HG03558 (cell line): ENCODE measurements around the gene NLGN2.

Source experiments
- ATAC-seq: cut with Tn5 transposase; IDR thresholded peaks from one replicate; pipeline ENCODE4 v1.9.1; 2021; ENCODE audit warnings: moderate number of reproducible peaks; ENCODE audit not compliant: unreplicated experiment; ENCODE audit errors: extremely low read depth

NLGN2 gene

DNA sequence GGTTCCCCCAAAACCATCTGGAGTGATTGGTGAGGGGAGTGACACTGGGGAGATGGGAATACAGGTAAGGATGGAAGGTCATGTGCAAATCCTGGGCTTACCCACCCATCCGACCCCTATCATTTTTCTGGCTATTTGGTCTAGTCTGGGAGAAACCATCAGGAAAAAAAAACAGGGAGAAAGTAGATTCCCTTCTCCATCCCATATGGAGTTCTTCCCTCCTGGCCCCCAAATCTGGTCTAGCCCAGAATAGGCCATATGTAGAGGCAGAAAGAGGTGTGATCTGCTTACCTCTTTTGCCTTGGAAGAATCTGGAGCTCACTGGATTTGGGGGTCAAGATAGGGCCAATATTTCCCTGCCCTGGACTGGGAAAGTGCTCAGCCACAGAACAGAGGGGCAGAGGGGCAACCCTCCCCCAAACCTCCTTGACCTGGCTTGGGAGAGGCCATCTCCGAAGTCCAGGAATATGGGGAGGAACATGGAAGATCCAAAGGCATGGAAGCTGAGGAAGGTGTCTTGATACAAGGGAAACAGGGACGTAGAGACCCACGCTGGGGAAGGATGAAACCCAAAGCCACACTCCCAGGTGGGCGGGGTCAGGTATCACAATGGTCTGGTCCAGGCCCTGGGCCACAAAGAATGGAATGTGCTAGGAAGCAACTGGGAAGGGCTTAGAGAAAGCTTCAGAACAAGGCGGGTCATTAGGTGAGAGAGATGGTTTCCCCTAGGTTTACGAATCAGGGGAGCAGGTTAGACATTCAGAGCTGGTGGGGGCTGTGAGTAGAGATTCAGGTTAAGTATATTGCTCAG is 53.4 kb downstream of the NLGN2 start:
- ATAC-seq, result no peak

DNA sequence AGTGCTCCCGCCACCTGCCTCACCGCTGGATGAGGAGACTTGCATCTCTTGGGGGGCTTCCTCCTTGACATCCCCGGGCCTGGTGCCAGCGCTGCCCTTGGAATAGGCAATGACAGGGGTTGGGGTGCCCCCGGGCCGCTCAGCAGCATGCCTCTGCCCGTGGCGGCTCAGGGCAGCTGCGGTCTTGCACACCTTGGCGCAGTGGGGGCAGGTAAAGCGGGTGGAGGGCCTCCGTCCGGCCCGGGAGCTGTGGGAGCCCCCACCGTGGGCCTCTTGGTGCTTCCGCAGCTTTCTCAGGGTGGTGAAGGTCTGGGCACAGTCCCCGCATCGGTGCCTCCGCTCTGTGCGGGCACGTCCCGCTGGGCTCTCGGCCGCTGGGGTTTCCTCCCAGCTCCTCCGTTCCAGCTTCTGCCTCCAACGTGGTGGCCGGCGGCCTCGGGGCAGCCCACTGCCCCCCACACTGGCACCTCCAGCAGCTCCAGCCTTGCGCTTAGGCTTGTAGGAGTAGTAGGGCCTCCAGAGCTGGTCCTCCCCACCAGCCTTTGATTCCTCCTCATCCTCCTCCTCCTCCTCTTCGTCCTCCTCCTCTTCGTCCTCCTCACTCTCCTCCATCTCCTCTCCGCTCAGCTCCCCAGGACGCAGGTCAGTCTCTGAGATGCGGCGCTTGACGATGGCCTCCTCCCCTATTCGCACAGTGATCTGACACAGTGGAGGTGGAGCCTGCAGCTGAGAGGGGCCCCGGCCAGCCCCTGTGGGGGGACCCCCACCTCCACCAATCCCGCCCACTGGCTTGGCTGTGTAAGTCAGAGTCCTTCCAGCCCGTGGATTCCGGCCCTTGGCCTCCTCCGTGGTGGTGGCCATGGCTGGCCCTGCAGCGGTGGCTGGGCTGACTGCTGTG is 55.1 kb downstream of the NLGN2 start:
- ATAC-seq, result no peak

DNA sequence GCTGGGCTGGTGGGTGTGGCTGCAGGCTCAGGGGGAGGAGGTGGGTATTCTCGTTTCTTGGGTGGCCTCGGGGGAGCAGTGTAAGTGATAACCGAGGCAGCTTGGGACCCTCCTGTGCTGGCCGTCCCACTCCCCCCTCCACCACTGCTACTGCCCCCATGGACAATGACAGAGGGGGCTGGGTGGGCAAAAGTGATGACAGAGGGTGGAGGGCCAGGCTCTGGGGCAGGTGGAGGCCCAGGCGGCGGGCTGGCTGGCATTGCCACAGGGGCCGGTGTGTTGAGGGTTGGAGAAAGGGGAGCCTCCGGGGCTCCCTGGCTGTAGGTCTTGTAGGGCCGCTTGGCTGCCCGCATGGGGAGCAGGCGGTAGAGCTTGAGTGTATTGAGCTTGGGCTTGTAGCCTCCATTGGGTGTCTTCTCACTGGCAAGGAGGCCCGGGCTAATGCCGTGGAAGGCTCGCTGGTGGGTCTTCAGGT is 55.8 kb downstream of the NLGN2 start:
- no peak for ATAC-seq

DNA sequence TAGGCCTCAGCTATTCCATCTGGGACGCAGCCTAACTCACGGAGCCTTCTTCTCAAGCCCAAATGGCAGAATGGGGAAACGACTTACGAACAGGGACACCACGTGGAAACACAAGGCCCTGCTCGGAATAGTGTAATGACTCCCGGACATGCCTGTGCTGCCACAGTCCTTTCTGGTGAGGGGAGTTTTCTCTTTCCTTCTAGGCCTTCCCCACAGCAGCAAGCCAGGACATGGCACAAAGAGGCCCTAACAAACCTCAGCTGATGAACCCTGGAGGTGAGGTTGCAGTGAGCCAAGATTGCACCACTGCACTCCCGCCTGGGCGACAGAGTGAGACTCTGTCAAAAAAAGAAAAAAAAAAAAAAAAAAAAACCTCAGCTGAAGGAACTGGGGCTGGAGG is 56.4 kb downstream of the NLGN2 start:
- no peak for ATAC-seq

DNA sequence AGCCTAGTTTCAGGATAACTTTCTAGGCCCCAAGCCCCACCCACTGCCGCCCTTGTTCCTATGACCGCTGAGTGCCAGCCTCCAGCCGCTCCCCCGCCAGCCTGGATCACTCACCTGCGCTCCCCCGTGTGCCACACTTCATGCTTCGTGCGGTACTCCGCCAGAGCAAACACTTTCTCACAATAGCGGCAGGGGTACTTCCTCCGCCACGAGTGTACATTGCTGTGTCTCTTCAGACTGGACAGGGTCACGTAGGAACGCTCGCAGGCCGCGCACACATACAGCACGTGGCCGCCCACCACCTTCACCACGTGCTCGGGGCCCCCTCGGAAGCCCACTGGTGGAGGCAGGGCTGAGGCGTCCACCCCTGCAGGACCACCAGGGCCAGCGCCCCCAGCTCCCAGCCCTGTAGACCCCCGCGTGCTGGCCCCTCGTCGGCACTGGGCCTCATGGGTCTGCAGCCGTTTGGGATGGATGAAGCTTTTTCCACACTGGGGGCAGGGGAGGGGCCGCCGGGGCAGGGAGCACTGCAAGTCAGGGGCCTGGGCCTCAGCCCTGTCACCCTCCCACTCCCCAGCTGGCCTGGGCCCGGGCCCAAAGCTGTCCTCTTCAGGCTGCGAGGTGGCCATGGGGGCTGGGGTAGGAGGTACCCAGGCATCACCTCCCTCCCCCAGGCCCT is 58.1 kb downstream of the NLGN2 start:
- ATAC-seq, result no peak

DNA sequence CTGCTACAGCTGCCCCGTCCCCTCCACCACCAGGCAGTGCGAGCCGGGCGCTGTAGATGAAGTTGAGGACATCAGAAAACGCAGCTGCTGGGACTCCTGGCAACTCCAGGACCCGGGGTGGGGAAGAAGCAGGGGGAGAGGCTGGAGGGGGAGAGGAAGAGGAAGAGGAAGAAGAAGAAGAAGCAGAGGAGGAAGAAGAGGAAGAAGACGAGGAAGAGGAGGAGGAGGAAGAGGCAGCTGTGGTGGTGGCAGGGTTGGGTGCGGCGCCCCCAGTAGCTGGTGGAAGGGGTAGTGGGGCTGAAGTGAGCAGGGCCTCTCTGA is 58.6 kb downstream of the NLGN2 start:
- no peak for ATAC-seq

DNA sequence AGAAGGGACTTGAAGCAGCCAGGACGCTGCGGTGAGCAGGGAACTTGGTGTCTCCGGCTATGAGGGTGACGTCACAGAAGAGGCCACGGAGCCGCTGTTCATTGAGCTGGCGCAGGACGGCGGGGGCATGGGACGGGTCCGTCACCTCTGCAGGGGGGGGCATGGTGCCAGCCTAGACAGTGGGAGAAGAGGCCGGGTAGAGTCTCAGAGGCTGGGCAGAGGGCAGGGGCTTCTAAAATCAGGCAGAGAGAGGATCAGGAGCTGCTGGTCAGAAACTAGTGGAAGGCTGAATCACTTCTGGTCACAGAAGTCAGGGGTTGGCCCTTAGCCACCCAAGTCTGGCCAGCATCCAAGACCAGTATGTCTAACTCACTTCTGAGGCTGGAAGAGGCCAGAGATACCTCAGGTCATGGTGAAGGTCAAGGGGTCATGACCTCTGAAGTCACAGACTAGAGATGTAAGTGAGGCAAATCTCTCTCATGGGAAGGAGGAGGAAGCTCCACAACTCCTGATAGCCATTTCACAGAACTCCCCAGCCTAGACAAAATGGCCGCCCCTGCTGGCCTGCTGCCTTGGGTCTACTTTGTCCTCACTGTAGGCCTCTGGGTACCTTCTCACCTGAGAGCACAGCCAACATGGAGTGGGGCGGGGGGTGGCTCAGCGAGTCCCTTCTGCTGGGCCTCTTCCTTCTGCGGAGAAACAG is 59.1 kb downstream of the NLGN2 start:
- no peak for ATAC-seq

DNA sequence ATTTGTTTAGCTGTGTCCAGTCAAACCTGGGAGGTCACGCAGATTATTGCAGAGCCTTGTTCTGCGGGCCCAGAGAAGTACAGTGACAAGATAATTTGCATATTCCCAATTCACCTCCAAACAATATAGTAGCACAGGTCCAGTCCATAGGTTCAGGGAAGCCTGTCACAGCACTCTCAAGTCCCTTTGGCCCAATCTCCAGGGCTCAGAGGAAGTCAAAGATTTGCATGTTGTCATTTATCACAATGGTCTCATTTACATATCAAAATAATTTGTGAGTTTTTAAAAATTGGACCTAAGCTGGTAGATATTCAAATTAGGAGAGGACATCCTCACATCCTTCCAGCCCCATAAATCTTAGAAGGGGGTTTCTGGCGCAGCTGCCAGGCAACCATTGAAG is 59.9 kb downstream of the NLGN2 start:
- no peak for ATAC-seq

DNA sequence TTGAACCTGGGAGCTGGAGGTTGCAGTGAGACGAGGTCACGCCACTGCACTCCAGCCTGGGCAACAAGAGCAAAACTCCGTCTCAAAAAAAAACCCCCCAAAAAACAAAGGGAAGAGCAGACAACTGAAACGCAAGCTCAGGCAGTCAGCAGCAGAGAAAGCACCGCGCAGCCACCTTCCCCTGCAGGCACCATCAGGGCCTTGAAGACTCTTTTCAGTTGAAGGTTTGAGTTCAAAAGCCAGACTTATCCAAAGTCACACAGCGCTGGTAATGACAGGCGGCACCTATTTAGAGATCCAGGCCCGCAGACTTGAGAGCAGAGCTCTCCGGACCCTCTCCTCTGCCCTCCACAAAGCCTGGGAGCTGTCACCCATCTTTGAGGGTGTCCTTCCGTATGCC is 60.6 kb downstream of the NLGN2 start:
- ATAC-seq, result no peak

DNA sequence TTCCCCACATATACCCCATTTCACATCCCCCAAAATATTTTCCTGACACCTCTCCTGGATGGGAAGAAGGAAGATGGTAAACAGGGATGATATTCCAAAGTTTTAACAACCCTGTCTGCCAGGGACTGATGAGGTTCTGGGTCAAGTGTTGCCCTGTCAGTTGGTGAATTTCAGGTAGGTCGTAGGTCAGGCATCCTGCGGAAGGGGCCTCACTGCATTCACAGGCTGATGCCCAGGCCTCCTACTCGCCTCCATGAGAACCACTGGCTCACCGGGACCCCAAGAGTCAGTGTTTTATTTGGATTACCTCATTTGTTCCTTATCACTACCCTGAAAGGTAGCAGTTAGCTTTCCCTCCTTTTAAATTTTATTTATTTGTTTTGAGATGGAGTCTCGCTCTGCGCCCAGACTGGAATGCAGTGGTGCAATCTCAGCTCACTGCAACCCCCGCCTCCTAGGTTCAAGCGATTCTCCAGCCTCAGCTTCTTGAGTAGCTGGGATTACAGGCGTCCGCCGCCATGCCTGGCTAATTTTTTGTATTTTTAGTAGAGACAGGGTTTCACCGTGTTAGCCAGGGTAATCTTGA is 61.3 kb downstream of the NLGN2 start:
- no peak for ATAC-seq
